ENCODE measurements around the gene NTN1.

GRCh38 chr17:9094193-9094592 is 72.9 kb downstream of the NTN1 start:
- TF ChIP-seq, protein P1, sequence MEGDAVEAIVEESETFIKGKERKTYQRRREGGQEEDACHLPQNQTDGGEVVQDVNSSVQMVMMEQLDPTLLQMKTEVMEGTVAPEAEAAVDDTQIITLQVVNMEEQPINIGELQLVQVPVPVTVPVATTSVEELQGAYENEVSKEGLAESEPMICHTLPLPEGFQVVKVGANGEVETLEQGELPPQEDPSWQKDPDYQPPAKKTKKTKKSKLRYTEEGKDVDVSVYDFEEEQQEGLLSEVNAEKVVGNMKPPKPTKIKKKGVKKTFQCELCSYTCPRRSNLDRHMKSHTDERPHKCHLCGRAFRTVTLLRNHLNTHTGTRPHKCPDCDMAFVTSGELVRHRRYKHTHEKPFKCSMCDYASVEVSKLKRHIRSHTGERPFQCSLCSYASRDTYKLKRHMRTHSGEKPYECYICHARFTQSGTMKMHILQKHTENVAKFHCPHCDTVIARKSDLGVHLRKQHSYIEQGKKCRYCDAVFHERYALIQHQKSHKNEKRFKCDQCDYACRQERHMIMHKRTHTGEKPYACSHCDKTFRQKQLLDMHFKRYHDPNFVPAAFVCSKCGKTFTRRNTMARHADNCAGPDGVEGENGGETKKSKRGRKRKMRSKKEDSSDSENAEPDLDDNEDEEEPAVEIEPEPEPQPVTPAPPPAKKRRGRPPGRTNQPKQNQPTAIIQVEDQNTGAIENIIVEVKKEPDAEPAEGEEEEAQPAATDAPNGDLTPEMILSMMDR (IDR thresholded peaks at IDR 0.05), result no peak
- TF ChIP-seq POLR2A (IDR thresholded peaks at IDR 0.05), result no peak

All from uterus (tissue), 2 donors.